BE2C (cell line): ENCODE results near the gene LMBR1L.

ENCODE experiments used
- DNase-seq: peaks from one replicate; pipeline ENCODE4 v3.0.0-alpha.2; 2020
- H3K27me3 ChIP-seq: fragments of 250-450 bp; sonication (Bioruptor Pico); 2 replicates; pipeline ENCODE4 v1.5.1; 2020; ENCODE audit warnings: mild to moderate bottlenecking
- H3K36me3 ChIP-seq: fragments of 250-450 bp; sonication (Bioruptor Pico); 2 replicates; pipeline ENCODE4 v1.5.1; 2020; ENCODE audit warnings: mild to moderate bottlenecking
- H3K4me1 ChIP-seq: fragments of 250-450 bp; sonication (Bioruptor Pico); 2 replicates; pipeline ENCODE4 v1.5.1; 2020
- H3K4me3 ChIP-seq: 2 replicates; pipeline ENCODE4 v1.5.1; 2011; ENCODE audit warnings: low read depth, low read length
- H3K9me3 ChIP-seq: fragments of 250-450 bp; sonication (Bioruptor Pico); 2 replicates; pipeline ENCODE4 v1.5.1; 2020
- TF ChIP-seq, protein P1 (sequence below): IDR thresholded peaks from 2 replicates; pipeline ENCODE4 v1.5.1; 2012; ENCODE audit warnings: mild to moderate bottlenecking, low read depth, low read length

LMBR1L gene

DNA sequence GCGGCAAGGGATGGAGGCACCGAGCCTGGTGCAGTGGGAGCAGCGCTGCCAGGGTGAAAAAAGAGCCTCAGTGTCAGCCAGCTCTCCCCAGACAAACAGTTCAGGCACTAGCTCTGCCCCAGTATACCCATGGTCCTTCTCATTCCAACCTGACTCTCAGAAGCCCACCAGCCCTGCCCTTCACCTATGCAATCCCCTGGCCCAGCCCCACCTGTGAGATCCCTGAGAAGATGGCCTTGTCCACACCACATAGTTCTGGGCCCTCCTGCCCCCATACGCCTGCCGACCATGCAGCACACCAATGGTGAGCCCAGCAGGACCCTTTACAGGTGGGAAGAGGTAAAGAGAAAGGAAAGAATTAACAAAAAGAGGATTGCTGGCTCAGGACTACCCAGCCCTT lies 56.6 kb downstream of the LMBR1L start:
- Histone ChIP-seq H3K4me3 (no peak overlapping the region), H3K9me3 (no peaks in the 10 kb centered on the region), H3K27me3 (no peaks in the 10 kb centered on the region), H3K4me1 (no peaks in the 10 kb centered on the region), H3K36me3 (peaks cover 68% of the 10 kb centered on the region)
- DNase-seq, result no peak
- TF ChIP-seq, protein P1, sequence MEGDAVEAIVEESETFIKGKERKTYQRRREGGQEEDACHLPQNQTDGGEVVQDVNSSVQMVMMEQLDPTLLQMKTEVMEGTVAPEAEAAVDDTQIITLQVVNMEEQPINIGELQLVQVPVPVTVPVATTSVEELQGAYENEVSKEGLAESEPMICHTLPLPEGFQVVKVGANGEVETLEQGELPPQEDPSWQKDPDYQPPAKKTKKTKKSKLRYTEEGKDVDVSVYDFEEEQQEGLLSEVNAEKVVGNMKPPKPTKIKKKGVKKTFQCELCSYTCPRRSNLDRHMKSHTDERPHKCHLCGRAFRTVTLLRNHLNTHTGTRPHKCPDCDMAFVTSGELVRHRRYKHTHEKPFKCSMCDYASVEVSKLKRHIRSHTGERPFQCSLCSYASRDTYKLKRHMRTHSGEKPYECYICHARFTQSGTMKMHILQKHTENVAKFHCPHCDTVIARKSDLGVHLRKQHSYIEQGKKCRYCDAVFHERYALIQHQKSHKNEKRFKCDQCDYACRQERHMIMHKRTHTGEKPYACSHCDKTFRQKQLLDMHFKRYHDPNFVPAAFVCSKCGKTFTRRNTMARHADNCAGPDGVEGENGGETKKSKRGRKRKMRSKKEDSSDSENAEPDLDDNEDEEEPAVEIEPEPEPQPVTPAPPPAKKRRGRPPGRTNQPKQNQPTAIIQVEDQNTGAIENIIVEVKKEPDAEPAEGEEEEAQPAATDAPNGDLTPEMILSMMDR, result no peak

DNA sequence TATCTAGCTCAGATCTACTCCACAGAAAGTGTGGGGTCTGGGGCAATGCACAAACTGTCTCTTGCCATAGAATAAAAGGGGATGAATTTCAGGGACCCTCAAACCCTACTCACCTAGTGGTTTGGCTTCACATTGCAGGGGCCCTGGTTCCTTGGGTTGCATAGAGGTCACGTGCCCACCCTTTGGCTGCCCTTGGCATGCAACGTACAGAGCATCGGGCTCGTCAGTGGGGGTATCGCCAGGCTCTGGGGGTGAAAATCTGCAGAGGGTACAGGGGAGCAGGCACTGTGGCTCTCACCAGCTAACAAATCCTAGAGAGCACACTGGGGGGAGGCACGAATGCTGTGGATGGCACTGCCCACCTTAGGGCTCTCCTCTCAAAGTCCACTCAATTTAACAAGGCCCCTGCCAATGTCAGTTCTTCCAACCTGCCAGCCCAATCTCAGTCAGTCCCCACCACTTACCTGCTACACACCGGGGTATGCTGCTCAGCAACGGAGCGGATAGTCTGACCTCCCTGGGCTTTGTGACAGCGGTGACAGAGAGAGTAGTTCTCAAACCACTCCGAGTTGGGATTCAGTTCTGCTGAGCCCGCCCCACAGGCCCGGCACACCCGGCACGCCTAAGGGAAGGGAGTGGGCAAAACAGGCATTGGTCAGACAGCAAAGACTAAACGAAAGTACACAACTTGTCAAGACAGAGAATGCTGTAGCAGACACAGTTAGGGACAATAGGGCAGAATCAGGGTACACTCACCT lies 58.0 kb downstream of the LMBR1L start:
- Histone ChIP-seq H3K4me1 (no peaks in the 10 kb centered on the region), H3K9me3 (no peaks in the 10 kb centered on the region), H3K27me3 (no peaks in the 10 kb centered on the region), H3K4me3 (no peak overlapping the region), H3K36me3 (peaks cover 82% of the 10 kb centered on the region)
- DNase-seq, result no peak
- TF ChIP-seq, protein P1, result no peak

DNA sequence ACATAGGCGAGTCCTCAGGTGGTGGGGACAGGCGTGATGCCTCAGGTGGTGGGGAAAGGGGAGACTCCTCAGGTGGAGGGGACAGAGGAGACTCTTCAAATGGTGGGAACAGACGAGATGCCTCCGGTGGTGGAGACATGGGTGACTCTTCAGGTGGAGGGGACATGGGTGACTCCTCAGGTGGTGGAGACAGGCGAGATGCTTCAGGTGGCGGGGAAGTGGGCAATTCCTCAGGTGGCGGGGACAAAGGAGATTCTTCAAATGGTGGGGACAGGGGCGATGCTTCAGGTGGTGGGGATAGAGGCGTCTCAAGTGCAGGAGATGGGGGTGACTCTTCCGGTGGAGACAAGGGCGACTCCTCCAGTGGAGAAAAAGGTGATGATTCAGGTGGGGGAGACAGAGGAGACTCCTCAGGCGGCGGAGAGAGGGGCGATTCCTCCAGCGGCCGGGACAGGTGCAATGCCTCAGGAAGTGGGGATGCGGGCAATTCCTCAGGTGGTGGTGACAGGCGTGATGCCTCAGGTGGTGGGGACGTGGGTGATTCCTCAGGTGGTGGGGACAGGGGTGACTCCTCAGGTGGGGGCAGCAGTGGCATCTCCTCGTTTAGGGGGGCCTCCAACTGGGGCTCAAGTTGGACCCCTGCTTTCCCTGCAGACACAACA lies 58.7 kb downstream of the LMBR1L start:
- H3K4me3 ChIP-seq, result no peak overlapping the region
- TF ChIP-seq, protein P1, result no peak
- DNase-seq, result no peak
- peaks cover 87% of the 10 kb centered on the region for H3K36me3 ChIP-seq
- no peaks in the 10 kb centered on the region for H3K9me3 ChIP-seq
- no peaks in the 10 kb centered on the region for H3K4me1 ChIP-seq
- H3K27me3 ChIP-seq, result no peaks in the 10 kb centered on the region

DNA sequence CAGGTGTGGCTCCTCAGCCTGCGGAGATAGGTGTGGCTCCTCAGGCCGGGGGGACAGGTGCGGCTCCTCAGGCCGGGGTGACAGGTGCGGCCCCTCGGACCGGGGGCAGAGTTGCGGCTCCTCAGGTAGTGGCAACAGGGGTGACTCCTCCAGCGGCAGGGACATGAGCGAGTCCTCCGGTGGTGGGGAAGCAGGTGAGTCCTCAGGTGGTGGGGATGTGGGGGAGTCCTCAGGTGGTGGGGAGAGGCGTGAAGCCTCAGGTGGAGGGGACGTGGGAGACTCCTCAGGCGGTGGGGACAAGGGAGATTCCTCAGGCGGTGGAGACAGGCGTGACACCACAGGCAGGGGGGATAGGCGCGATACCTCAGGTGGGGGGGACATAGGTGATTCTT lies 59.3 kb downstream of the LMBR1L start:
- Histone ChIP-seq H3K9me3 (no peaks in the 10 kb centered on the region), H3K36me3 (peaks cover 92% of the 10 kb centered on the region), H3K4me3 (no peak overlapping the region), H3K27me3 (no peaks in the 10 kb centered on the region), H3K4me1 (no peaks in the 10 kb centered on the region)
- TF ChIP-seq, protein P1, result no peak
- DNase-seq, result no peak

DNA sequence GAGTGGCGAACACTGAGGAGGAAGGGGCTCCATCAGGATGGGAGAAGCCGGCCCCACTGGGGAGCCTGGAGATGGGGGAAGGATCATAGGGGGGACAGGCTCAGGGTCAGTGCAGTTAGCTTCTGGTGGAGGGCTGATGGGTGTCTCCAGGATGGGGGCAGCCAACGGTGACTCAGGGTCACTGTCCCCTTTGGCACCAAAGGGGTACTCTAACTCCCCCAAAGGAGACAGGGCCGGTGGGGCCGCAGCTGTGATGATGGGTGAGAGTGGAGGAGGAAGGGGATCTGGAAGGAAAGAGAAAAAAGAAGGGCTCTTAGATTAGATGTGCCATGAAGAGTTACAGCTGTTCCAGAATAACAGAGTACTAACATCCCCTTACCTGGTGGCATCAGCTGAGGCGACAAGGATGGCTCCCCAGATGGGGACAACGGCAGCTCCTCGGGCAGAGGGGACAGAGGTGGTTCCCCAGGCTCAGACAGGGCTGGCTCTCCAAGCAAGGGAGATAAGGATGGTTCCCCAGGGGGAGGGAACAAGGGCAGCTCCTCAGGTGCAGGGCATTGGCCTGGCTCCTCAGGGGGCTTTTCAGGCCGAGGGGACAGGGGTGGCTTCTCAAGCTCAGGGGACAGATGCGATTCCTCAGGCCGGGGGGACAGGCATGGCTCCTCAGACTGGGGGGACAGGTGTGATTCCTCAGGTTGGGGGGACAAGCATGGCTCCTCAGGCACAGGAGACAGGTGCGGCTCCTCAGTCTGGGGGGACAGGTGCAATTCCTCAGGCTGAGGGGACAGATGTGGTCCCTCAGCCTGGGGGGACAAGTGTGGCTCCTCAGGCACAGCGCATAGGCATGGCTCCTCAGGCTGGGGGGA lies 59.9 kb downstream of the LMBR1L start:
- no peaks in the 10 kb centered on the region for H3K4me1 ChIP-seq
- peaks cover 96% of the 10 kb centered on the region for H3K36me3 ChIP-seq
- no peaks in the 10 kb centered on the region for H3K9me3 ChIP-seq
- H3K4me3 ChIP-seq, result no peak overlapping the region
- TF ChIP-seq, protein P1, result no peak
- no peaks in the 10 kb centered on the region for H3K27me3 ChIP-seq
- DNase-seq, result no peak
